OCI-LY1 (cell line): ENCODE data around the gene KIF17.

Experiments
- H2AFZ ChIP-seq: fragments of 200-600 bp; sonication (generic), shearing (Covaris generic); 2 replicates; pipeline ENCODE4 v1.6.0; 2014; ENCODE audit warnings: antibody characterized with exemption, mild to moderate bottlenecking, low read length
- H3F3A ChIP-seq: fragments of 200-600 bp; sonication (generic), shearing (Covaris generic); 2 replicates; pipeline ENCODE4 v1.6.0; 2014; ENCODE audit warnings: mild to moderate bottlenecking, antibody characterized with exemption, low read length, moderate library complexity; ENCODE audit not compliant: insufficient read depth
- H3K27ac ChIP-seq: fragments of 200-600 bp; sonication (generic); 2 replicates; pipeline ENCODE4 v1.5.1; 2014; ENCODE audit warnings: low read length, mixed run types, mild to moderate bottlenecking, low read depth; ENCODE audit not compliant: poor library complexity, severe bottlenecking
- H3K27me3 ChIP-seq: fragments of 200-600 bp; sonication (generic); 2 replicates; pipeline ENCODE4 v1.6.0; 2014; ENCODE audit warnings: antibody characterized with exemption, mild to moderate bottlenecking, low read length, moderate library complexity; ENCODE audit not compliant: insufficient read depth
- H3K36me3 ChIP-seq: fragments of 200-600 bp; sonication (generic); 2 replicates; pipeline ENCODE4 v1.6.1; 2014; ENCODE audit warnings: mild to moderate bottlenecking, antibody characterized with exemption, low read length, moderate library complexity, mixed read lengths; ENCODE audit not compliant: insufficient read depth
- H3K4me1 ChIP-seq: fragments of 200-600 bp; sonication (generic); 2 replicates; pipeline ENCODE4 v1.5.1; 2014; ENCODE audit warnings: mild to moderate bottlenecking, low read length, moderate library complexity; ENCODE audit not compliant: insufficient read depth, severe bottlenecking
- H3K4me2 ChIP-seq: fragments of 200-600 bp; sonication (generic), shearing (Covaris generic); 2 replicates; pipeline ENCODE4 v1.6.1; 2014; ENCODE audit warnings: low read length
- H3K4me3 ChIP-seq: fragments of 200-600 bp; sonication (generic); 2 replicates; pipeline ENCODE4 v1.5.1; 2014; ENCODE audit warnings: low read length, low read depth, mild to moderate bottlenecking, mixed read lengths; ENCODE audit not compliant: poor library complexity, severe bottlenecking
- H3K79me2 ChIP-seq: fragments of 200-600 bp; shearing (Covaris generic); 2 replicates; pipeline ENCODE4 v1.6.1; 2016; ENCODE audit warnings: mixed run types, low read length, mixed read lengths; ENCODE audit not compliant: insufficient read depth
- H3K9ac ChIP-seq: fragments of 200-600 bp; sonication (generic), shearing (Covaris generic); 2 replicates; pipeline ENCODE4 v1.6.1; 2014; ENCODE audit warnings: mild to moderate bottlenecking, low read length, mixed read lengths
- H3K9me2 ChIP-seq: fragments of 200-600 bp; sonication (generic), shearing (Covaris generic); 2 replicates; pipeline ENCODE4 v1.6.1; 2014; ENCODE audit warnings: low read depth, mild to moderate bottlenecking, low read length, mixed read lengths
- H3K9me3 ChIP-seq: fragments of 200-600 bp; shearing (Covaris generic); 2 replicates; pipeline ENCODE4 v1.6.1; 2014; ENCODE audit warnings: low read length, mixed read lengths
- H4K20me1 ChIP-seq: fragments of 200-600 bp; sonication (generic), shearing (Covaris generic); 2 replicates; pipeline ENCODE4 v1.6.0; 2016; ENCODE audit warnings: mild to moderate bottlenecking, low read length; ENCODE audit not compliant: insufficient read depth
- CTCF ChIP-seq: fragments of 200-600 bp; sonication (generic), shearing (Covaris generic); IDR thresholded peaks from 2 replicates; pipeline ENCODE4 v1.5.1; 2017; ENCODE audit warnings: mild to moderate bottlenecking, antibody characterized with exemption, low read length, moderate library complexity, mixed read lengths
- EZH2 ChIP-seq: fragments of 200-600 bp; sonication (generic), shearing (Covaris generic); IDR thresholded peaks from 2 replicates; pipeline ENCODE4 v1.8.0; 2017; ENCODE audit warnings: borderline replicate concordance, mixed run types, mild to moderate bottlenecking, antibody characterized with exemption, low read length, moderate library complexity, mixed read lengths

The KIF17 gene

GRCh38 chr1:20711285-20712214 is 6.3 kb downstream of the KIF17 start:
- Histone ChIP-seq H3K4me2 (no peak overlapping the region), H3K36me3 (no peaks in the 10 kb centered on the region), H3K9me3 (no peaks in the 10 kb centered on the region), H3F3A (no peaks in the 10 kb centered on the region), H3K4me3 (no peak overlapping the region), H4K20me1 (no peaks in the 10 kb centered on the region), H3K4me1 (no peaks in the 10 kb centered on the region), H3K27ac (no peak overlapping the region), H3K27me3 (peaks cover 6% of the 10 kb centered on the region), H3K9ac (no peak overlapping the region), H2AFZ (no peak overlapping the region), H3K9me2 (no peaks in the 10 kb centered on the region), H3K79me2 (no peaks in the 10 kb centered on the region)
- no peak for TF ChIP-seq EZH2
- no peak for TF ChIP-seq CTCF

GRCh38 chr1:20710469-20711284 is 7.1 kb downstream of the KIF17 start:
- H3K79me2 ChIP-seq: no peaks in the 10 kb centered on the region
- no peaks in the 10 kb centered on the region for H4K20me1 ChIP-seq
- H3K9ac ChIP-seq: no peak overlapping the region
- H3K4me2 ChIP-seq: no peak overlapping the region
- no peak overlapping the region for H3K27ac ChIP-seq
- no peaks in the 10 kb centered on the region for H3K4me1 ChIP-seq
- peaks cover 6% of the 10 kb centered on the region for H3K27me3 ChIP-seq
- H2AFZ ChIP-seq: no peak overlapping the region
- TF ChIP-seq EZH2: no peak
- TF ChIP-seq CTCF: no peak
- H3K36me3 ChIP-seq: no peaks in the 10 kb centered on the region
- H3F3A ChIP-seq: no peaks in the 10 kb centered on the region
- no peaks in the 10 kb centered on the region for H3K9me2 ChIP-seq
- no peak overlapping the region for H3K4me3 ChIP-seq
- H3K9me3 ChIP-seq: no peaks in the 10 kb centered on the region

GRCh38 chr1:20709868-20710267 is 7.9 kb downstream of the KIF17 start:
- H3K9me2 ChIP-seq: no peaks in the 10 kb centered on the region
- H3K36me3 ChIP-seq: no peaks in the 10 kb centered on the region
- no peak for TF ChIP-seq EZH2
- TF ChIP-seq CTCF: no peak
- no peak overlapping the region for H3K27ac ChIP-seq
- H4K20me1 ChIP-seq: no peaks in the 10 kb centered on the region
- H3K9ac ChIP-seq: no peak overlapping the region
- H3F3A ChIP-seq: no peaks in the 10 kb centered on the region
- H3K4me3 ChIP-seq: no peak overlapping the region
- no peaks in the 10 kb centered on the region for H3K4me1 ChIP-seq
- H3K79me2 ChIP-seq: no peaks in the 10 kb centered on the region
- H3K9me3 ChIP-seq: no peaks in the 10 kb centered on the region
- no peak overlapping the region for H2AFZ ChIP-seq
- peaks cover 6% of the 10 kb centered on the region for H3K27me3 ChIP-seq
- H3K4me2 ChIP-seq: no peak overlapping the region
